Spleen (tissue), 7 donors: Measurements from ENCODE around the gene TMEM106B.

Experiments
- CTCF ChIP-seq, 11 experiments: fragments of 200-600 bp in 7 of 11; fragments of 450-650 bp in 4 of 11; sonication (generic) in 4 of 11; IDR thresholded peaks in 8 of 11; conservative IDR thresholded peaks in 3 of 11; 1 replicate in 7 of 11; 2 replicates in 4 of 11; pipeline versions ENCODE4 v1.4.0 to v1.8.0; 2016 to 2021; ENCODE audit warnings: antibody characterized with exemption in 11 of 11, inconsistent platforms in 4 of 11, mild to moderate bottlenecking in 1 of 11
- POLR2AphosphoS5 ChIP-seq, 3 donors: sonication (generic); formaldehyde crosslinking; IDR thresholded peaks; one replicate each; pipeline ENCODE4 v1.5.1; 2017; ENCODE audit warnings: antibody characterized with exemption in 3 of 3
- donor health status: DM: no; HTN: no; CAD: no; lungs with moderate emphysema.
- donor health status: DM: no; HTN: no; CAD: no.
- donor health status: DM: no; HTN: no; CAD: no.

DNA sequence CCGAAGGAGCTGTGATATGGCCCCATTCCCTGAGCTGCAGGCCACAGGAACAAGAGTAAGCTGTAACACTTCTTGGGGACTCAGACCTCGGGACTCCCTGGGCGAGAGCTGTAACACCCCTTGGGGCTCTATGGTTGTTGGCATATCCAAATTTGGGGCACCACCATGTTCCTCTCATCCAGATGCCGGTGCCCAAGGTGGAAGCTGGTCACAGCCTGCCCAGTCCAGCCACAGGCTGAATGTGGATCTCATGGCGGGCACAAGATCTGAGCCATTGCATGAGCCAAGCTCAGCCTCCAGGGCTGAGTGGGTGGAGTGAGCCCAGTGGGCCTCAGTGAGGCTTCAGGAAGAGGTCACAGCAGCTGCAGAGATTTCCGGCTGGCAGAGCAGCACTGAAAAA lies 78.9 kb downstream of the TMEM106B start:
- TF ChIP-seq CTCF (IDR thresholded peaks at IDR 0.05 in 8 of 11, conservative IDR thresholded peaks at IDR 0.05 in 3 of 11) (no peak), POLR2AphosphoS5 (IDR thresholded peaks at IDR 0.05) (no peak)
